Activated naive CD4-positive, alpha-beta T cell treated with anti-CD3 and anti-CD28 coated beads, Interleukin-2, amount 50 U/mL, for 72 hours (primary cell): ENCODE results near the gene SPPL2B. TPM values are rescaled to one million over a fixed set of nuclear protein-coding genes. Genes with fewer than 3 reads are reported as not detected.

Experiments
- ATAC-seq, 2 donors: fragments of 150-1000 bp; cut with Tn5 transposase; 2 replicates each; pipeline ENCODE4 v1.10.0; 2021; ENCODE audit warnings: mild to moderate bottlenecking in 2 of 2, moderate library complexity in 2 of 2
- DNase-seq, 2 donors: peaks; one replicate each; pipeline ENCODE4 v3.0.0; 2021 to 2022; ENCODE audit warnings: low spot score in 2 of 2
- H3K27ac Mint-ChIP-seq, 2 donors: one replicate each; pipeline ENCODE4 v1.8.0; 2022; ENCODE audit warnings: mild to moderate bottlenecking in 2 of 2, mixed read lengths in 2 of 2
- H3K36me3 Mint-ChIP-seq, 2 donors: one replicate each; pipeline ENCODE4 v1.8.0; 2022; ENCODE audit warnings: mixed read lengths in 2 of 2
- H3K9me3 Mint-ChIP-seq, 2 donors: one replicate each; pipeline ENCODE4 v1.8.0; 2022; ENCODE audit warnings: mixed read lengths in 2 of 2
- total RNA-seq, 2 donors: library from RNA; stranded (reverse); gene quantifications; one replicate each; pipeline ENCODE4 v1.2.3, GENCODE V29; 2022

Gene SPPL2B
- total RNA-seq, 2 donors from 2014 or later, result 38.5 to 61.6 TPM

- Mint-ChIP-seq H3K36me3 (no peaks in the 10 kb centered on the region), H3K9me3 (no peaks in the 10 kb centered on the region), H3K27ac (no peak overlapping the region)
- ATAC-seq, result no peak
- no peak for DNase-seq
Measured at GRCh38 chr19:2365201-2365970, 36.9 kb downstream of the SPPL2B start.

GRCh38 chr19:2371656-2372055, 43.2 kb downstream of the SPPL2B start:
- peak in 1 of 2 donors; percentile 60 for ATAC-seq
- H3K36me3 Mint-ChIP-seq, result peaks cover 0 to 14% of the 10 kb centered on the region in 2 donors

DNA sequence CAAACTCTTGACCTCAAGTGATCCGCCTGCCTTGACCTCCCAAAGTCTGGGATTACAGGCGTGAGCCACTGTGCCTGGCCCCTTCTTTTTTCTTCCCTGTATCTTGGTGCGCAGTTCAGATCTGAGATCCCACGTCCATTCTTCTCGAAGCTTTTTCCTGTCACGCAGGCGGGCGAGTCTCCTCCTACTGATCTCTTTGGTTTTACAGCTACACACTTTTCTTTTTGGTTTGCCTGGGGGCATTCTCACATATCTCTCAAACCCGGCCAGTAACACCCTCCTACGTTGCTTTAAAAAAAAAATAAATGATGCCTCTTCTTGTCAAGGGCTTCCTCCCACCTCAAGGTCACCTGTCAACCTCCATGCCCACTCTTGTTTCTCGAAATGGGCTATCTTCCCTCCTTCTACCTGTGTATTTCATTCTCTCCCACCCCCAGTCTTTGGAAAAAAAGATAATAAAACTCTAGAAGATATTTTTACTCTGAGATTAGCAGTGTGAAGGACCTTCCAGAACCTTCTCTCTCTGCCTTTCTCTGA, 43.7 kb downstream of the SPPL2B start:
- ATAC-seq (no peak), DNase-seq (no peak)
- Mint-ChIP-seq H3K27ac (no peak overlapping the region), H3K36me3 (peaks cover 0 to 14% of the 10 kb centered on the region in 2 donors), H3K9me3 (no peaks in the 10 kb centered on the region)

More at GRCh38 chr19:2371656-2372055, 43.2 kb downstream of the SPPL2B start:
- no peak overlapping the region for H3K27ac Mint-ChIP-seq
- no peak for DNase-seq
- H3K9me3 Mint-ChIP-seq, result no peaks in the 10 kb centered on the region

- peaks cover 0 to 14% of the 10 kb centered on the region in 2 donors for H3K9me3 Mint-ChIP-seq
- H3K27ac Mint-ChIP-seq, result no peak overlapping the region
- DNase-seq (no peak), ATAC-seq (no peak)
- peaks cover 0 to 36% of the 10 kb centered on the region in 2 donors for H3K36me3 Mint-ChIP-seq
Measured at GRCh38 chr19:2374808-2375207, 46.3 kb downstream of the SPPL2B start.

- DNase-seq (no peak), ATAC-seq (peak; percentile 50 to 89)
- Mint-ChIP-seq H3K27ac (no peak overlapping the region), H3K9me3 (peaks cover 0 to 15% of the 10 kb centered on the region in 2 donors), H3K36me3 (peaks cover 0 to 38% of the 10 kb centered on the region in 2 donors)
Measured at GRCh38 chr19:2375353-2376121, 47.1 kb downstream of the SPPL2B start.

- Mint-ChIP-seq H3K27ac (peak overlapping the region in 1 of 2 donors; percentile 47), H3K36me3 (peaks cover 0 to 37% of the 10 kb centered on the region in 2 donors), H3K9me3 (peaks cover 0 to 20% of the 10 kb centered on the region in 2 donors)
- DNase-seq, result no peak
- peak in 1 of 2 donors; percentile 44 for ATAC-seq
Measured at GRCh38 chr19:2376784-2377519, 48.5 kb downstream of the SPPL2B start.

DNA sequence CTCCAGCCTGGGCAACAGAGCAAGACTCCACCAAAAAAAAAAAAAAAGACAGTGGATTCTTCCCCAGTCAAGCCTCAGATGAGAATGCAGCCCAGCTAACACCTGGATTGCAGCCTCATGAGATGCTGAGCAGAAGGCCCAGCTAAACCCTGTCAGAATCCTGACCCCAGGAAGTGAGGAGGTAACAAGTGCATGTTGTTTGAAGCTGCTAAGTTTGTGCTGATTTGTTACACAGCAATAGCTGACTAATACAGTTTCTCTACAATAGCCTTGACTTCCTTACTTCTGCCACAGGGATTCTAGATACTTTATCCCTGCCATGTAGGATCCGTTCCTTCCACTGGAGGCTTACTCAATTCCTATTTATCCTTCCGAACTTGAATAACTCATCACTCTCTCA, 52.1 kb downstream of the SPPL2B start:
- peaks cover 0 to 32% of the 10 kb centered on the region in 2 donors for H3K36me3 Mint-ChIP-seq
- no peak for ATAC-seq
- peaks cover 0 to 20% of the 10 kb centered on the region in 2 donors for H3K9me3 Mint-ChIP-seq
- no peak overlapping the region for H3K27ac Mint-ChIP-seq
- DNase-seq, result no peak

DNA sequence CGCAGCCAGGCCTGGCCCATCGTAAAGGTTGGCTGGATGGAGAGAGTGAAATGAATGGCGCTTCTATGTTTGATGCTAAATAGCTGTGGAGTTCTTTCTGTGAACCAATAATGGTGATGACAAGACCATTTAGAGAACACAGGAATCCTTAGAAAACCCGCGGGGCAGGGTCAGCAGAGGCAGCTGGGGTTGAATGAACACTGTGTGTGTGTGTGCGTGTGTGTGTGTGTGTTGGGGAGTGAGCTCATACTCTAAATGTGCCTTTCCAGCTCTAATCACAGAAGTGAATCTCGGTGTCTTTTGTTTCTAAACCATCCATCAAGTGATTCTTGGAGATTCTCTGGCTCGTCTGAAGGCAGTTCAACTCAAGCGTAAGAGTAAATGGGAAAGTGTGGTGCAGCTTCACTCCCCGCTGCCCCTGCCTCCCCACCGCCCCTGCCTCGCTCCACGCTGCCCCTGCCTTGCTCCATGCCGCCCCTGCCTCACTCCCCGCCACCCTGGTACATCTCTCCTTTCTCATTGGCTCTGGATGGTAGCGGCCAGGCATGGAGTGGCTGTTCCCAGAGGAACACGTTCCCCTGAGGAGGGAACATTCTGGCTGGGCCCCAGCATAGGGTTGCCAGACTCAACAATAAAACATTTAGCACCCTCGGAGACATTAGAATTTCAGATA, 52.8 kb downstream of the SPPL2B start:
- H3K9me3 Mint-ChIP-seq, result peaks cover 0 to 20% of the 10 kb centered on the region in 2 donors
- H3K27ac Mint-ChIP-seq, result no peak overlapping the region
- ATAC-seq (no peak), DNase-seq (no peak)
- H3K36me3 Mint-ChIP-seq, result peaks cover 0 to 32% of the 10 kb centered on the region in 2 donors

DNA sequence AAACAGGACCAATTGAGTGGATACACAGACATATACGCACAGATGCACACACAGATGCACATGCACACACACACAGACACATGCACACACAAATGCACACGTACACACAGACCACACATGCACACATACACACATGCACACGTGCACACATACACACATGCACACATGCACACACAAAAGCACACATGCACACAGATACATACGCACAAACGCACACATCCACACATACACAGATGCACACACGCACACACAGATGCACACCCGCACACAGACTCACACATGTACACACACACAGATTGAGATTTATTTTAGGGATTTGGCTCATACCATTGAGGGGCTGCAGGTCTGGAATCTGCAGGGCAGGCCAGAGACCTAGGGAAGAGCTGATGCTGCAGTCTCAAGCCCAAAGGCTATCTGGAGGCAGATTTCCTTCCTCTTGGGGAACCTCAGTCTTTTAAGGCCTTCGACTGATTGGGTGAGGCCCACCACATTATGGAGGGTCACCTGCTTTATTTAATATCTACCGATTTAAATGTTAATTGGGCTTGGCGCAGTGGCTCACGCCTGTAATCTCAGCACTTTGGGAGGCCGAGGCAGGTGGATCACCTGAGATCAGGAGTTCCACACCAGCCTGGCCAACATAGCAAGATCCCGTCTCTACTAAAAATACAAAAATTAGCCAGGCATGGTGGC, 54.2 kb downstream of the SPPL2B start:
- DNase-seq, result no peak
- H3K27ac Mint-ChIP-seq, result no peak overlapping the region
- peaks cover 0 to 16% of the 10 kb centered on the region in 2 donors for H3K9me3 Mint-ChIP-seq
- peaks cover 0 to 29% of the 10 kb centered on the region in 2 donors for H3K36me3 Mint-ChIP-seq
- no peak for ATAC-seq

DNA sequence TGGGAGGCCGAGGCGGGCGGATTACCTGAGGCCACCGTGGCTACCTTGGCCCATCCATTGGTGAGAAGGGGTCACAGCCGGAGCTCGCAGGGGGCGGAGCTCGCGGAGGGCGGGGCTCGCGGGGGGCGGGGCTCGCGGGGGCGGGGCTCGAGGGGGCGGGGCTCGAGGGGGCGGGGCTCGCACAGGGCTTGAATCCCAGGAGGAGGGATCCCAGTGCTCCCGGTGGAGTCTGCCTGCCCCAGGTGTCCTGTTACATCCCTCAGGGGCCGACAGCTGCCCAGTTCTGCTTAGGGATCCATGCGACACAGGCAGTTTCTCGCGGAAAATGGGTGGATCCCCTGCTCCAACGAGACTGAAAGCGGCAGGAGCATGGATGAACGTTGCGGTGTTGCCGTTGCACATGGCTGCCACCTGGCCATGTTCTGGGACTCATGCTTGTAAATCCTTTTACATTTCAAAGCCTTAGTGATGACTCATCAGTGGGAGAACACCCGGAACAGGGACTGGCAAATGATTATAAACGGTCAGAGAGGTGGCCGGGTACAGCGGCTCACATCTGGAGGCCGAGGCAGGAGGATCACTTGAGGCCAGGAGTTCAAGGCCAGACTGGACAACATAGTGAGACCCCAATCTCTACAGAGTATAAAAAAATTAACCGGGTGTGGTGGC, 56.7 kb downstream of the SPPL2B start:
- Mint-ChIP-seq H3K36me3 (peaks cover 0 to 6% of the 10 kb centered on the region in 2 donors), H3K9me3 (peaks cover 0 to 5% of the 10 kb centered on the region in 2 donors), H3K27ac (no peak overlapping the region)
- DNase-seq (no peak), ATAC-seq (no peak)

DNA sequence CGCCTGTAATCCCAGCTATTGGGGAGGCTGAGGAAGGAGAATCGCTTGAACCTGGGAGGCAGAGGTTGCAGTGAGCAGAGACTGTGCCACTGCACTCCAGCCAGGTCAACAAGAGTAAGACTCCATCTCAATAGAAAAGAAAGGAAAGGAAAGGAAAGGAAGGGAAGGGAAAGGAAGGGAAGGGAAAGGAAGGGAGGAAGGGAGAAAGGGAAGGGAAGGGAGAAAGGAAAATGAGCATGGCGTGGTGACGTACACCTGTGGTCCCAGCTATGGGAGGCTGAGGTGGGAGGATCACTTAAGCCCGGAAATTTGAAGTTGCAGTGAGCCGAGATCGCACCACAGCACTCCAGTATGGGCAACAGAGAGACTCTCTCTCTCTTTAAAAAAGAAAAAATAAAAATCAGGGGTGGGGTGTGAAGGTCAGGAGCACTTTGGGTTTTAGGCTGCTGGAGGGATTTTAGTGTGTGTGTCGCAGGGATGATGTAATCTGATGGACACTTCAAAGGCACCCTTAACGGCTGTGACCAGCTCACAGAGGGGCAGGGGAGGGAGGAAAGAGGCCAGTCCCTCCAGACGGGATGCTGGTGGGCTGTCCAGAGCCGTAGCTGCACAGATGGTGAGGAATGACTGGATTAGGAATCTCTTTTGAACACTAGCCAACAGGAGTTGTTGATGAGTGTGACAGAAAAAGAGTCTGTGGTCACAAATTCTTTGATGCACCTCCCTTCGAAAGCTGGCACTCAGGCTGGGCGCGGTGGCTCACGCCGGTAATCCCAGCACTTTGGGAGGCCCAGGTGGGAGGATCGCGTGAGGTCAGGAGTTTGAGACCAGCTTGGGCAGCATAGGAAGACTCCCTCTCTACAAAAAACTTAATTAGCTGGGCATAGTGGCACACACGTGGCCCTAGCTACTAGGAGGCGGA, 59.1 kb downstream of the SPPL2B start:
- Mint-ChIP-seq H3K36me3 (no peaks in the 10 kb centered on the region), H3K9me3 (no peaks in the 10 kb centered on the region), H3K27ac (no peak overlapping the region)
- DNase-seq, result no peak
- no peak for ATAC-seq

DNA sequence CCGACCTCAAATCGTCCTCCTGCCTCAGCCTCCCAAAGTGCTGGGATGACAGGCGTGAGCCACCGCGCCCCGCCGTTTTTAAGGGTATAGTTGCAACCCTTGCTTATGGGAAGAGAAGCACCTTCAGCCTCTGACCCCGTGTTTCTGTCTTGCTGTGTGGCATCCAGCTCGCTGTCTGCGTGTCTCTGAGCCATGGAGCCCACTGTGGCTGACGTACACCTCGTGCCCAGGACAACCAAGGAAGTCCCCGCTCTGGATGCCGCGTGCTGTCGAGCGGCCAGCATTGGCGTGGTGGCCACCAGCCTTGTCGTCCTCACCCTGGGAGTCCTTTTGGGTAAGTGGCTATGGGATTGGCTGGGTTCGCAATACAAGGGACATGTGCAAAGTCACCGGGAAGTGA, 61.1 kb downstream of the SPPL2B start:
- DNase-seq, result no peak
- H3K27ac Mint-ChIP-seq, result no peak overlapping the region
- H3K9me3 Mint-ChIP-seq, result no peaks in the 10 kb centered on the region
- H3K36me3 Mint-ChIP-seq, result no peaks in the 10 kb centered on the region
- no peak for ATAC-seq

DNA sequence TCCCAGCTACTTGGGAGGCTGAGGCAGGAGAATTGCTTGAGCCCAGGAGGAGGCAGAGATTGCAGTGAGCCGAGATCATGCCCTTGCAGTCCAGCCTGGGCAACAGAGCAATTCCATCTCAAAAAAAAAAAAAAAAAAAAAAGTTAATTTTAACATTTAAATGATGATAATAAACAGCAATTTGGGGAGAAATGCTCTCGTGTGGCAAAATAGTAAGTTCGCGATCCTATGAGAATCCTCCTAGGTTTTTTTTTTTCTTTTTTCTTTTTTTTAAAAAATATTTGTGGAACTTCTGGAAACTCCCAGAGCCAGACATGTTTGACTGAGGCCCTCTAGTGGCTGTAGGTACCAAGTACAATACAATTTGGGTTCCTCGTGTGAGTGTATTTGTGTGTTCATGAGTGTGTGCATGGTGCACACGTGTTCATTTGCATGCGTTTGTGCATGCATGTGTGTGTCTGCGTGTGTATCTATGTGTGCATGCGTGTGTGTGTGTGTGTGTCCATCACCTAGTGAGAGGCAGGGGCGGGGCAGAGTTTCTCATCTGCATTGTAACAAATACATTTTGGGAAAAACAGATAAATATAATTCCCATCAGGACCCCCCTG, 62.7 kb downstream of the SPPL2B start:
- DNase-seq (peak in 1 of 2 donors; percentile 37), ATAC-seq (peak; percentile 63 to 66)
- no peaks in the 10 kb centered on the region for H3K9me3 Mint-ChIP-seq
- H3K27ac Mint-ChIP-seq, result no peak overlapping the region
- no peaks in the 10 kb centered on the region for H3K36me3 Mint-ChIP-seq

DNA sequence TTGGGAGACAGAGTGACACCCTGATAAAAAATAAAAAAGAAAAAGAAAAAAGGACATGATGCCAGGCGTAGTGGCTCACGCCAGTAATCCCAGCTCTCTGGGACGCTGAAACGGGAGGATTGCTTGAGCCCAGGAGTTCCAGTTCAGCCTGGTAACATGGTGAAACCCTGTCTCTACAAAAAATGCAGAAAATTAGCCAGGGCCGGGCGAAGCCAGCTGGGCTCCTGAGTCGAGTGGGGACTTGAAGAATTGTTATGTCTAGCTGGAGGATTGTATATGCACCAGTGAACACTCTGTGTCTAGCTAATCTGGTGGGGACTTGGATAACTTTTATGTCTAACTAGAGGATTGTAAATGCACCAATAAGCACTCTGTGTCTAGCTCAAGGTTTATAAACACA, 63.9 kb downstream of the SPPL2B start:
- Mint-ChIP-seq H3K36me3 (no peaks in the 10 kb centered on the region), H3K9me3 (no peaks in the 10 kb centered on the region), H3K27ac (no peak overlapping the region)
- no peak for DNase-seq
- ATAC-seq, result no peak
